ENCODE results near the gene WWP2. TPM values are rescaled to one million over a fixed set of nuclear protein-coding genes. Genes with fewer than 3 reads are reported as not detected.

Gene WWP2
- total and polyA plus RNA-seq, 4 donors, result 26.1 to 86.6 (median 43.4) TPM

DNA sequence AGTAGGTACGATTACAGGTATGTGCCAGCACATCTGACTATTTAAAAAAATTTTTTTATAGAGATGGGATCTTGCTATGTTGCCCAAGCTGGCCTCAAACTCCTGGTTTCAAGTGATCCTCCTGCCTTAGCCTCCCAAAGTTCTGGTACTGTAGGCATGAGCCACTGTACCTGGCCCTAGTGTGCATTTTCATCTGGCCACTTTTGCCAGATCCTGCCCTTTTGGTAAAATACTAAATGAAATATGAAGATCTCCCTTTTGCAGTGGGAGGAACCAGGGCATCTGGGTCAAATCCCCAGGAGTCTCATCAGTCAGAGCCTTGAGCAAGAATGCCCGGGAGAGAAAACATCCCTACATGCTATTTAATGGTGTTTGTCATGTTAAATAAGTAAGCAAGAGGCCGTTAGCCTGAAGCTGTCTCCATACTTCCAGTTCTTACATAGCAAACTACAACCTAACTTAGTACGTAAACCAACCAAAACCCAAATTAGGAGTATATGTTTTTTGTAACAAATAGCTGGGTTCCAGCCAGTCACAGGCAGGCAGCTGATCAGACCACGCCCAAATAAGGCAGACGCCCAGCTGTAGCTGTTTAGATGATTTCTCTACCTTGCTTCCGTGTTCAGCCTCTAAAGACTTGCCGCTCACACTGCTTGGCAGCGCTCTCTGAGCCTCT lies 142.5 kb downstream of the WWP2 start:
- TF ChIP-seq, protein P1, sequence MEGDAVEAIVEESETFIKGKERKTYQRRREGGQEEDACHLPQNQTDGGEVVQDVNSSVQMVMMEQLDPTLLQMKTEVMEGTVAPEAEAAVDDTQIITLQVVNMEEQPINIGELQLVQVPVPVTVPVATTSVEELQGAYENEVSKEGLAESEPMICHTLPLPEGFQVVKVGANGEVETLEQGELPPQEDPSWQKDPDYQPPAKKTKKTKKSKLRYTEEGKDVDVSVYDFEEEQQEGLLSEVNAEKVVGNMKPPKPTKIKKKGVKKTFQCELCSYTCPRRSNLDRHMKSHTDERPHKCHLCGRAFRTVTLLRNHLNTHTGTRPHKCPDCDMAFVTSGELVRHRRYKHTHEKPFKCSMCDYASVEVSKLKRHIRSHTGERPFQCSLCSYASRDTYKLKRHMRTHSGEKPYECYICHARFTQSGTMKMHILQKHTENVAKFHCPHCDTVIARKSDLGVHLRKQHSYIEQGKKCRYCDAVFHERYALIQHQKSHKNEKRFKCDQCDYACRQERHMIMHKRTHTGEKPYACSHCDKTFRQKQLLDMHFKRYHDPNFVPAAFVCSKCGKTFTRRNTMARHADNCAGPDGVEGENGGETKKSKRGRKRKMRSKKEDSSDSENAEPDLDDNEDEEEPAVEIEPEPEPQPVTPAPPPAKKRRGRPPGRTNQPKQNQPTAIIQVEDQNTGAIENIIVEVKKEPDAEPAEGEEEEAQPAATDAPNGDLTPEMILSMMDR (IDR thresholded peaks at IDR 0.05; ENCODE audit: control extremely low read depth, extremely low read depth), result no peak
- ATAC-seq (ENCODE audit: insufficient read depth, low FRiP score) (peak; percentile 47), DNase-seq (no peak)
- 80 to 88% methylated on average over 9 of the region's 9 CpGs for WGBS, 2 donors
- no peak overlapping the region for H3K9ac ChIP-seq (ENCODE audit: insufficient read depth in 1 of 2, low read length in 2 of 2)
- H3K27me3 ChIP-seq (ENCODE audit: control insufficient read depth in 3 of 3, insufficient read depth in 3 of 3, low read length in 2 of 3), result no peaks in the 10 kb centered on the region
- no peak overlapping the region for H3K4me3 ChIP-seq
- no peak overlapping the region for H3K27ac ChIP-seq (ENCODE audit: low read depth in 1 of 2, low read length in 1 of 2)
- H3K9me3 ChIP-seq (ENCODE audit: control insufficient read depth in 4 of 4, insufficient read depth in 3 of 4, low read length in 3 of 4), result no peaks in the 10 kb centered on the region
- H3K36me3 ChIP-seq (ENCODE audit: control insufficient read depth in 4 of 4, insufficient read depth in 4 of 4, low read length in 4 of 4), result peaks cover 5 to 12% (median 10%) of the 10 kb centered on the region in 4 donors
- no peaks in the 10 kb centered on the region for H3K4me1 ChIP-seq (ENCODE audit: control insufficient read depth in 5 of 5, insufficient read depth in 5 of 5, low read length in 5 of 5)

DNA sequence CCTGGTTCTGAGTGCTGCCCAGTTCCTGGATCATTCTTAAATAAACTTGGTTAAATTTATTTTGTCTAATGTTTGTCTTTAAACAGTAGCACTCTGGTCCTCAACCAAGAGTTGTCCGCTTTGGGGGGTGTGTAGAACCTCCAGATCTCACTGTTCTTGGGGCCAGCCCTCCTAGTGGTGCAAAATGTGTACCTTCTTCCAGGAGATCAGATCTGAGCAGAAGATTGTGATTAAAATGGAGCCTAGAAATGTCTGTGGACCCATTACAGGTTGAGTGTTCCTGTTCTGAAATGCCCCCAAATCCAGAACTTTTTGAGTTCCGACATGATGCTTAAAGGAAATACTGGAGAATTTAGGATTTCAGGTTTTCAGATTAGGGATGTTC lies 143.0 kb downstream of the WWP2 start:
- Histone ChIP-seq H3K9me3 (ENCODE audit: control insufficient read depth in 4 of 4, insufficient read depth in 3 of 4, low read length in 3 of 4) (no peaks in the 10 kb centered on the region), H3K4me3 (no peak overlapping the region), H3K36me3 (ENCODE audit: control insufficient read depth in 4 of 4, insufficient read depth in 4 of 4, low read length in 4 of 4) (peaks cover 5 to 12% (median 10%) of the 10 kb centered on the region in 4 donors), H3K9ac (ENCODE audit: insufficient read depth in 1 of 2, low read length in 2 of 2) (no peak overlapping the region), H3K27ac (ENCODE audit: low read depth in 1 of 2, low read length in 1 of 2) (no peak overlapping the region), H3K4me1 (ENCODE audit: control insufficient read depth in 5 of 5, insufficient read depth in 5 of 5, low read length in 5 of 5) (no peaks in the 10 kb centered on the region), H3K27me3 (ENCODE audit: control insufficient read depth in 3 of 3, insufficient read depth in 3 of 3, low read length in 2 of 3) (no peaks in the 10 kb centered on the region)
- no peak for DNase-seq
- TF ChIP-seq, protein P1 (IDR thresholded peaks at IDR 0.05; ENCODE audit: control extremely low read depth, extremely low read depth), result no peak
- no peak for ATAC-seq (ENCODE audit: insufficient read depth, low FRiP score)
- 73 to 74% methylated on average over 2 of the region's 2 CpGs for WGBS, 2 donors

DNA sequence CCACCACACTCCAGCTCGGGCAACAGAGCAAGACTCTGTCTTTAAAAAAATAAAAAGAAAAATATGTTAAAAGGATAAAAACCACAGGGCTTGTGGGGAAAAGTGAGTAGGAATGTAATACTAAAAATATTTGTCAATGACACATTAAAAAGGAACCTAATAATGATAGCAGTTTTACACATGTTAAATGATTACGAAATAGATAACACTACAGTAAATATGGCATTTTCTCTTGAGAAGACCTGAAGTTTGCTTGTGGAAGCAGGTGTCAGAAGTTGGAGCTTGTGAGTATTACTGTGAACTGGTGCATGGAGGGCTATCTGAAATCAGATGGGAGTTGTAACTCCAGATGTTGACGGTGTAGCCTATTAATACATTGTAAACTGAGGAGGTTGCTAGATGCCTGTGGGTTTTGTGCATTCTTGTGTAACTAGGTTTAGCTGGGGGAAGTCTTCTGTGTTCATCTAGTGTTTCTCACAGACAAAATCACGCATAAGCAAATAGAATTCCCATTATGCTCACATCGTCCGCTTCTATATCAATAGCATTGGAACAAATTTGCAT lies 144.8 kb downstream of the WWP2 start:
- WGBS, 2 donors, result 94 to 97% methylated on average over 6 of the region's 6 CpGs
- no peak for DNase-seq
- Histone ChIP-seq H3K9me3 (ENCODE audit: control insufficient read depth in 4 of 4, insufficient read depth in 3 of 4, low read length in 3 of 4) (no peaks in the 10 kb centered on the region), H3K36me3 (ENCODE audit: control insufficient read depth in 4 of 4, insufficient read depth in 4 of 4, low read length in 4 of 4) (peaks cover 5 to 15% (median 13%) of the 10 kb centered on the region in 4 donors), H3K4me3 (no peak overlapping the region), H3K27me3 (ENCODE audit: control insufficient read depth in 3 of 3, insufficient read depth in 3 of 3, low read length in 2 of 3) (no peaks in the 10 kb centered on the region), H3K9ac (ENCODE audit: insufficient read depth in 1 of 2, low read length in 2 of 2) (no peak overlapping the region), H3K27ac (ENCODE audit: low read depth in 1 of 2, low read length in 1 of 2) (no peak overlapping the region), H3K4me1 (ENCODE audit: control insufficient read depth in 5 of 5, insufficient read depth in 5 of 5, low read length in 5 of 5) (no peaks in the 10 kb centered on the region)
- ATAC-seq (ENCODE audit: insufficient read depth, low FRiP score), result no peak
- TF ChIP-seq, protein P1 (IDR thresholded peaks at IDR 0.05; ENCODE audit: control extremely low read depth, extremely low read depth), result no peak
